Measurements from ENCODE around the gene CCDC178. TPM values are rescaled to one million over a fixed set of nuclear protein-coding genes. Genes with fewer than 3 reads are reported as not detected.

Gene CCDC178
- total RNA-seq, 6 experiments from 2014 or later: not detected

DNA sequence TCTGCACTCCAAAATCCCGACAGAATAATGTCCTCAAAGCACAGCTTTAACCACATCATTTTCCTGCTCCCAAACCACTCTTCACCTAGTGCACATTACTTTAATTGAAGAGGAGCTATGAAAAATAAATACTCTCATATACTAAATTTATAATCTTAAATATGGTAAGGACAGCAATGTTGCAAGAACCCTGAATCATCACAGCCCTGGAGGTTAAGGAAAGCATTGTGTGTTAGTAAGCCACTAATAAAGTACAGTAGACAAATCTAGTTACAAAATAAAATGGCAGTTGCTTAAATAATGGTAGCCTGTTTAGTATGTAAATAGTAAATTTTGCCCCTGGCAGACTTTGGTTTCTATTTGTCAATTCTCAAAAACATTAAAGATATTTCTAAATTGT lies 27.0 kb upstream of the CCDC178 start:
- Mint-ChIP-seq H3K27ac (no peak overlapping the region), H3K27me3 (ENCODE audit: insufficient read depth) (no peaks in the 10 kb centered on the region), H3K9me3 (peaks cover 32% of the 10 kb centered on the region), H3K36me3 (ENCODE audit: low read depth) (no peaks in the 10 kb centered on the region), H3K4me3 (no peak overlapping the region), H3K4me1 (ENCODE audit: low read depth) (no peaks in the 10 kb centered on the region)
- DNase-seq: no peak
- TF ChIP-seq, protein P1, sequence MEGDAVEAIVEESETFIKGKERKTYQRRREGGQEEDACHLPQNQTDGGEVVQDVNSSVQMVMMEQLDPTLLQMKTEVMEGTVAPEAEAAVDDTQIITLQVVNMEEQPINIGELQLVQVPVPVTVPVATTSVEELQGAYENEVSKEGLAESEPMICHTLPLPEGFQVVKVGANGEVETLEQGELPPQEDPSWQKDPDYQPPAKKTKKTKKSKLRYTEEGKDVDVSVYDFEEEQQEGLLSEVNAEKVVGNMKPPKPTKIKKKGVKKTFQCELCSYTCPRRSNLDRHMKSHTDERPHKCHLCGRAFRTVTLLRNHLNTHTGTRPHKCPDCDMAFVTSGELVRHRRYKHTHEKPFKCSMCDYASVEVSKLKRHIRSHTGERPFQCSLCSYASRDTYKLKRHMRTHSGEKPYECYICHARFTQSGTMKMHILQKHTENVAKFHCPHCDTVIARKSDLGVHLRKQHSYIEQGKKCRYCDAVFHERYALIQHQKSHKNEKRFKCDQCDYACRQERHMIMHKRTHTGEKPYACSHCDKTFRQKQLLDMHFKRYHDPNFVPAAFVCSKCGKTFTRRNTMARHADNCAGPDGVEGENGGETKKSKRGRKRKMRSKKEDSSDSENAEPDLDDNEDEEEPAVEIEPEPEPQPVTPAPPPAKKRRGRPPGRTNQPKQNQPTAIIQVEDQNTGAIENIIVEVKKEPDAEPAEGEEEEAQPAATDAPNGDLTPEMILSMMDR (IDR thresholded peaks at IDR 0.05): no peak

DNA sequence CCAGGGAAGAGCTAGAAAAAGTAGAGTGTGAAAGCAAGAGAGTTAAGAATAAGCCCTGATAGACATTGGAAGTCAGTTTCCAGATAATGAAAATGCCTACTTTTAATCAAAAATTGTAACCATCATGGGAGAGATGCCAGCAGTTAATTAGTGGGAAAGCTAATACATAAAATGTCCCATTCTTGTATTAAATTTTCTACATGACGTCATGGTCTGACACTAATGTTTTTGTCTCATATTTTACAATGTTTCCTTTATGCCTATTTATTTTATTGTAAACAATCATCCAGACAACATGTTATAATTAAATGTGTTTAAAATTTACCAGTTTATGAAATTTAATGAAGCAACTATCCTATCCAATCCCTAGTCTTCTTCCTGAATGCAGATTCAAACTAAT lies 26.3 kb upstream of the CCDC178 start:
- Mint-ChIP-seq H3K27me3 (ENCODE audit: insufficient read depth) (no peaks in the 10 kb centered on the region), H3K4me1 (ENCODE audit: low read depth) (no peaks in the 10 kb centered on the region)

DNA sequence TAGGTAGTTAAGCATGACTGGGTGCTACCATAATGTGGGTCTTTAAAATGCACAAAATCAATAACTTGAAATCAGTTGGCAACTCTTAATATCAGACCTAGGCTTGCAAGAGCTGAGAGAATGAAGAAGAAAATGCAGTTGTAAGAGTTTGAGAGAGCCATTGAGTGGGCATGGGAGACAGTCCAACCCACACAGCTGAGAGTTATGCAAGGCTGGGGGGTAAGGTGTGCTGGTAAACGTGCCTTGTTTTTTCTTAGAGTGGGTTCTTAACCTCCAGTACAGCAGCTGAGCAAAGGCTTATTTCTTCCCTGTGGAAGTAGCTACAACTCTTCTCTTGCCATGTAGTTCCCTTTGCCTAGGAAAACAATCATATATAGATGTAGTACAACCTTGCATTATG lies 20.2 kb upstream of the CCDC178 start:
- no peak overlapping the region for H3K4me3 Mint-ChIP-seq
- H3K27me3 Mint-ChIP-seq (ENCODE audit: insufficient read depth): no peaks in the 10 kb centered on the region
- TF ChIP-seq, protein P1 (IDR thresholded peaks at IDR 0.05): no peak
- H3K36me3 Mint-ChIP-seq (ENCODE audit: low read depth): no peaks in the 10 kb centered on the region
- no peak overlapping the region for H3K27ac Mint-ChIP-seq
- DNase-seq: no peak
- H3K9me3 Mint-ChIP-seq: peaks cover 33% of the 10 kb centered on the region
- no peaks in the 10 kb centered on the region for H3K4me1 Mint-ChIP-seq (ENCODE audit: low read depth)

More for the DNA sequence above, 26.3 kb upstream of the CCDC178 start:
- H3K9me3 Mint-ChIP-seq: peaks cover 38% of the 10 kb centered on the region
- no peak overlapping the region for H3K4me3 Mint-ChIP-seq
- no peak for DNase-seq
- no peaks in the 10 kb centered on the region for H3K36me3 Mint-ChIP-seq (ENCODE audit: low read depth)
- H3K27ac Mint-ChIP-seq: no peak overlapping the region
- TF ChIP-seq, protein P1 (IDR thresholded peaks at IDR 0.05): no peak

DNA sequence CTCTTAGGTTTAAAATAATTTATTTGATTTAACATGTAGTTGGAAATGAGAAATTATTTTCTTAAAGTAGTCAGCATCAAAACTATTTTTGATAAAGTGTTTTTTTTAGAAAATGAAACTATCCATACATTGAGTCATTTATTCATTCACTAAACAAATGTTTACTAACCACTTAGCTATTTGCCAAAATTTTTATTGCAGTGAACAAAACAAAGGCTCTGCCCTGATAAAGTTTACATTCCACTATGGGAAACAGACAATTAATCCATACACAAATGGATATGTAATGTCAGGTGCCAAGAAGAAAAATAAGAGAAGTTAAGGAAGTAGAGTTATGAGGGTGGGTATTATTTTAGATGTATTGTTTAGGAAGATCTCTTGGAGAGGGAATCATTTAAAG lies 19.1 kb upstream of the CCDC178 start:
- H3K27ac Mint-ChIP-seq: no peak overlapping the region
- H3K4me1 Mint-ChIP-seq (ENCODE audit: low read depth): no peaks in the 10 kb centered on the region
- no peaks in the 10 kb centered on the region for H3K36me3 Mint-ChIP-seq (ENCODE audit: low read depth)
- H3K27me3 Mint-ChIP-seq (ENCODE audit: insufficient read depth): no peaks in the 10 kb centered on the region
- no peak for DNase-seq
- peaks cover 37% of the 10 kb centered on the region for H3K9me3 Mint-ChIP-seq
- TF ChIP-seq, protein P1 (IDR thresholded peaks at IDR 0.05): no peak
- H3K4me3 Mint-ChIP-seq: no peak overlapping the region

DNA sequence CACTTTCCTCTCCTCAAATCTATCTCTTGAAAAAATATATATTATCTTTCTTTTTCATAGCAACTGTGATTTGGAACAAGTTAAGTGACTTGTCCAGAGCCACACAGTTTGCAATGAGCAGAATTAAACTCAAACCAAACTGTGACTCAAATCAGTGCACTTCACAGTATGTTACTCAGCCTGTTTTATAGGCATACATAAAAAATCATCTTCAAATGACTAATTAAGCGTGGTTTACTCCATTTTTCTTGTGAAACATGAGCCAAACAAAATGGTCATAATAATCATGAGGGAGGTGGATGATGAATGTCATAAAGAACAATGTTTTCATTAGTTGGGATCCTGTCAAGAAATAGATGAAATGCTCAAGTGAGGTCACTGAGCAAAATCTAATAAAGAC lies 6.1 kb upstream of the CCDC178 start:
- H3K27me3 Mint-ChIP-seq (ENCODE audit: insufficient read depth): no peaks in the 10 kb centered on the region; the same call in 1 of the 2 replicates
- DNase-seq: no peak
- H3K4me1 Mint-ChIP-seq (ENCODE audit: low read depth): no peaks in the 10 kb centered on the region
- peaks cover 35% of the 10 kb centered on the region for H3K9me3 Mint-ChIP-seq
- no peak overlapping the region for H3K27ac Mint-ChIP-seq
- no peaks in the 10 kb centered on the region for H3K36me3 Mint-ChIP-seq (ENCODE audit: low read depth)
- TF ChIP-seq, protein P1 (IDR thresholded peaks at IDR 0.05): no peak
- H3K4me3 Mint-ChIP-seq: no peak overlapping the region

DNA sequence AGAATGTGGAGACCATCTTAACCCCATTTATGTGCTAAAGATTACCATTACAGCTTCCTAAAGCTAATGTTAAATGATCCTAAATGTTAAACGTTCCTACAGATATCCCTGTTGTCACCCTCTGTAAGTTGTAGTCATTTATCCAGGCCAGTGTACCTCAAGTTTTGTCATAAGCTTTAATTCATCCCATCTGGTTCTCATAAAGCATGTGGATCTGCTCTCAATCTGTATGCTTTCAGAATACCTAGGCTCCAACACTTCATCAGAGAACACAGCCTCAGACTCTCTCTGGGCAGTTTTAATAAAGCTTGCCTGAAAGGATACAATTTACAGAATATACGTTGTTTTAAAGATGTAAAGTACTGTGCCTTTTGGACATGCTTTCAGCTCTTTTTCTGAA lies 4.2 kb upstream of the CCDC178 start:
- no peak overlapping the region for H3K27ac Mint-ChIP-seq
- H3K9me3 Mint-ChIP-seq: peaks cover 34% of the 10 kb centered on the region
- no peak overlapping the region for H3K4me3 Mint-ChIP-seq
- H3K4me1 Mint-ChIP-seq (ENCODE audit: low read depth): no peaks in the 10 kb centered on the region
- no peak for DNase-seq
- peaks cover 2% of the 10 kb centered on the region for H3K27me3 Mint-ChIP-seq (ENCODE audit: insufficient read depth)
- no peaks in the 10 kb centered on the region for H3K36me3 Mint-ChIP-seq (ENCODE audit: low read depth)
- TF ChIP-seq, protein P1 (IDR thresholded peaks at IDR 0.05): no peak

Measured in HFFc6 (cell line).